ENCODE results near the gene PPP1R12A.

DNA sequence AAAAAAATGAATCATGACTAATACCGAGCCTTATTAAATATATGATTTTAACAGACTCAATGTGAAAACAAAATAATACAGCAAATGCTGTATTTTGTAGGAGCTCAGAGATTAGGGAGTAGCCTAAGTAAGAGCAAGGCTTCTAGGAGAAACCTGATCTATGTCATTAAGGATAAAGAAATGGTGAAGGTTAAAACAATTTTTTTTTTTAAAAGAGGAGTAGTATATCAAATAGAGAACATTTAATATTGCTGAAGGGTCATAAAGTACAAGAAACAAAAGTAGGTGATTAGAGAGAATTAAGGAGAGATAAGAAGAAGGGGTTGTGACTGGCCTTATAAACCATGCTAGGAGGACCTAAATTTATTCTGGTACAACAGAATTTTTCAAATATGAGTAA lies 39.1 kb downstream of the PPP1R12A start:
- TF ChIP-seq, protein P1, sequence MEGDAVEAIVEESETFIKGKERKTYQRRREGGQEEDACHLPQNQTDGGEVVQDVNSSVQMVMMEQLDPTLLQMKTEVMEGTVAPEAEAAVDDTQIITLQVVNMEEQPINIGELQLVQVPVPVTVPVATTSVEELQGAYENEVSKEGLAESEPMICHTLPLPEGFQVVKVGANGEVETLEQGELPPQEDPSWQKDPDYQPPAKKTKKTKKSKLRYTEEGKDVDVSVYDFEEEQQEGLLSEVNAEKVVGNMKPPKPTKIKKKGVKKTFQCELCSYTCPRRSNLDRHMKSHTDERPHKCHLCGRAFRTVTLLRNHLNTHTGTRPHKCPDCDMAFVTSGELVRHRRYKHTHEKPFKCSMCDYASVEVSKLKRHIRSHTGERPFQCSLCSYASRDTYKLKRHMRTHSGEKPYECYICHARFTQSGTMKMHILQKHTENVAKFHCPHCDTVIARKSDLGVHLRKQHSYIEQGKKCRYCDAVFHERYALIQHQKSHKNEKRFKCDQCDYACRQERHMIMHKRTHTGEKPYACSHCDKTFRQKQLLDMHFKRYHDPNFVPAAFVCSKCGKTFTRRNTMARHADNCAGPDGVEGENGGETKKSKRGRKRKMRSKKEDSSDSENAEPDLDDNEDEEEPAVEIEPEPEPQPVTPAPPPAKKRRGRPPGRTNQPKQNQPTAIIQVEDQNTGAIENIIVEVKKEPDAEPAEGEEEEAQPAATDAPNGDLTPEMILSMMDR (IDR thresholded peaks at IDR 0.05), result no peak
- no peak for TF ChIP-seq POLR2A (IDR thresholded peaks at IDR 0.05)
- TF ChIP-seq EP300 (IDR thresholded peaks at IDR 0.05; ENCODE audit: low read depth), result no peak

All from transverse colon (tissue), 3 donors.